ENCODE data around the gene HECTD3.

HECTD3 gene

GRCh38 chr1:45044916-45045315 lies 33.8 kb upstream of the HECTD3 start:
- Histone ChIP-seq H3K27me3 (ENCODE audit: insufficient read depth, low read length, poor library complexity) (no peaks in the 10 kb centered on the region), H3K18ac (ENCODE audit: low read length) (no peak overlapping the region), H2BK5ac (ENCODE audit: low read length) (no peak overlapping the region), H3K4ac (ENCODE audit: low read depth, low read length) (no peak overlapping the region), H4K5ac (ENCODE audit: low read length) (no peak overlapping the region), H3K79me2 (ENCODE audit: control insufficient read depth, insufficient read depth, low read length) (no peaks in the 10 kb centered on the region), H3K4me3 (ENCODE audit: low read length) (no peak overlapping the region), H3K56ac (ENCODE audit: low read length) (no peak overlapping the region), H3K4me2 (ENCODE audit: low read length) (no peak overlapping the region), H2BK15ac (replicated peaks; ENCODE audit: low read depth) (no peak overlapping the region), H3K36me3 (ENCODE audit: control insufficient read depth, insufficient read depth, low read length) (no peaks in the 10 kb centered on the region), H3K23ac (ENCODE audit: low read length) (no peak overlapping the region), H2BK120ac (ENCODE audit: low read depth, low read length) (no peak overlapping the region), H3K9ac (ENCODE audit: low read length) (no peak overlapping the region), H3K4me1 (ENCODE audit: control insufficient read depth, low read depth, low read length) (no peaks in the 10 kb centered on the region), H4K8ac (ENCODE audit: low read depth, low read length) (no peak overlapping the region), H2AK5ac (ENCODE audit: low read length) (no peak overlapping the region), H3K79me1 (ENCODE audit: low read length) (no peaks in the 10 kb centered on the region), H3K27ac (ENCODE audit: low read depth, low read length) (no peak overlapping the region)
- no peak for DNase-seq
- WGBS (ENCODE audit: extremely low coverage, insufficient coverage, low lambda C conversion rate) = no CpG with 5 or more reads among the region's 1 CpG

- Histone ChIP-seq H2BK120ac (ENCODE audit: low read depth, low read length) (no peak overlapping the region), H2BK15ac (replicated peaks; ENCODE audit: low read depth) (no peak overlapping the region), H3K56ac (ENCODE audit: low read length) (no peak overlapping the region), H3K79me2 (ENCODE audit: control insufficient read depth, insufficient read depth, low read length) (no peaks in the 10 kb centered on the region), H3K4ac (ENCODE audit: low read depth, low read length) (no peak overlapping the region), H3K27me3 (ENCODE audit: insufficient read depth, low read length, poor library complexity) (no peaks in the 10 kb centered on the region), H2BK5ac (ENCODE audit: low read length) (no peak overlapping the region), H3K4me3 (ENCODE audit: low read length) (no peak overlapping the region), H4K8ac (ENCODE audit: low read depth, low read length) (no peak overlapping the region), H3K79me1 (ENCODE audit: low read length) (no peaks in the 10 kb centered on the region), H3K27ac (ENCODE audit: low read depth, low read length) (no peak overlapping the region), H3K4me1 (ENCODE audit: control insufficient read depth, low read depth, low read length) (no peaks in the 10 kb centered on the region), H4K5ac (ENCODE audit: low read length) (no peak overlapping the region), H2AK5ac (ENCODE audit: low read length) (no peak overlapping the region), H3K9ac (ENCODE audit: low read length) (no peak overlapping the region), H3K4me2 (ENCODE audit: low read length) (no peak overlapping the region), H3K36me3 (ENCODE audit: control insufficient read depth, insufficient read depth, low read length) (no peaks in the 10 kb centered on the region), H3K23ac (ENCODE audit: low read length) (no peak overlapping the region), H3K18ac (ENCODE audit: low read length) (no peak overlapping the region)
- peak; percentile 29 for DNase-seq
- WGBS (ENCODE audit: extremely low coverage, insufficient coverage, low lambda C conversion rate) = no CpG with 5 or more reads among the region's 5 CpGs
Observed at GRCh38 chr1:45043094-45043493, 32.0 kb upstream of the HECTD3 start.

- DNase-seq = no peak
- H2BK15ac ChIP-seq (replicated peaks; ENCODE audit: low read depth) = no peak overlapping the region
- H3K4ac ChIP-seq (ENCODE audit: low read depth, low read length) = no peak overlapping the region
- H3K56ac ChIP-seq (ENCODE audit: low read length) = no peak overlapping the region
- no CpG with 5 or more reads among the region's 5 CpGs for WGBS (ENCODE audit: extremely low coverage, insufficient coverage, low lambda C conversion rate)
- no peak overlapping the region for H2BK5ac ChIP-seq (ENCODE audit: low read length)
- H3K27me3 ChIP-seq (ENCODE audit: insufficient read depth, low read length, poor library complexity) = no peaks in the 10 kb centered on the region
- H3K9ac ChIP-seq (ENCODE audit: low read length) = no peak overlapping the region
- H3K27ac ChIP-seq (ENCODE audit: low read depth, low read length) = no peak overlapping the region
- H3K79me1 ChIP-seq (ENCODE audit: low read length) = no peaks in the 10 kb centered on the region
- H4K8ac ChIP-seq (ENCODE audit: low read depth, low read length) = no peak overlapping the region
- no peak overlapping the region for H3K23ac ChIP-seq (ENCODE audit: low read length)
- no peak overlapping the region for H2AK5ac ChIP-seq (ENCODE audit: low read length)
- H3K4me2 ChIP-seq (ENCODE audit: low read length) = no peak overlapping the region
- H4K5ac ChIP-seq (ENCODE audit: low read length) = no peak overlapping the region
- H3K4me3 ChIP-seq (ENCODE audit: low read length) = no peak overlapping the region
- no peaks in the 10 kb centered on the region for H3K4me1 ChIP-seq (ENCODE audit: control insufficient read depth, low read depth, low read length)
- H2BK120ac ChIP-seq (ENCODE audit: low read depth, low read length) = no peak overlapping the region
- H3K18ac ChIP-seq (ENCODE audit: low read length) = no peak overlapping the region
- H3K79me2 ChIP-seq (ENCODE audit: control insufficient read depth, insufficient read depth, low read length) = no peaks in the 10 kb centered on the region
- no peaks in the 10 kb centered on the region for H3K36me3 ChIP-seq (ENCODE audit: control insufficient read depth, insufficient read depth, low read length)
Observed at GRCh38 chr1:45040297-45040696, 29.2 kb upstream of the HECTD3 start.

- Histone ChIP-seq H3K23ac (ENCODE audit: low read length) (no peak overlapping the region), H3K18ac (ENCODE audit: low read length) (no peak overlapping the region), H2AK5ac (ENCODE audit: low read length) (no peak overlapping the region), H4K5ac (ENCODE audit: low read length) (no peak overlapping the region), H3K27ac (ENCODE audit: low read depth, low read length) (no peak overlapping the region), H4K8ac (ENCODE audit: low read depth, low read length) (no peak overlapping the region), H3K27me3 (ENCODE audit: insufficient read depth, low read length, poor library complexity) (no peaks in the 10 kb centered on the region), H3K9ac (ENCODE audit: low read length) (no peak overlapping the region), H2BK5ac (ENCODE audit: low read length) (no peak overlapping the region), H3K79me1 (ENCODE audit: low read length) (no peaks in the 10 kb centered on the region), H3K4me1 (ENCODE audit: control insufficient read depth, low read depth, low read length) (no peaks in the 10 kb centered on the region), H3K4me2 (ENCODE audit: low read length) (no peak overlapping the region), H3K56ac (ENCODE audit: low read length) (no peak overlapping the region), H2BK120ac (ENCODE audit: low read depth, low read length) (no peak overlapping the region), H2BK15ac (replicated peaks; ENCODE audit: low read depth) (no peak overlapping the region), H3K79me2 (ENCODE audit: control insufficient read depth, insufficient read depth, low read length) (no peaks in the 10 kb centered on the region), H3K4me3 (ENCODE audit: low read length) (no peak overlapping the region), H3K4ac (ENCODE audit: low read depth, low read length) (no peak overlapping the region), H3K36me3 (ENCODE audit: control insufficient read depth, insufficient read depth, low read length) (no peaks in the 10 kb centered on the region)
- DNase-seq = no peak
- no CpG with 5 or more reads among the region's 8 CpGs for WGBS (ENCODE audit: extremely low coverage, insufficient coverage, low lambda C conversion rate)
Observed at GRCh38 chr1:45038661-45039364, 27.7 kb upstream of the HECTD3 start.

GRCh38 chr1:45038240-45038639 lies 27.1 kb upstream of the HECTD3 start:
- no peak overlapping the region for H4K5ac ChIP-seq (ENCODE audit: low read length)
- H3K79me1 ChIP-seq (ENCODE audit: low read length) = no peaks in the 10 kb centered on the region
- no peaks in the 10 kb centered on the region for H3K36me3 ChIP-seq (ENCODE audit: control insufficient read depth, insufficient read depth, low read length)
- no peaks in the 10 kb centered on the region for H3K79me2 ChIP-seq (ENCODE audit: control insufficient read depth, insufficient read depth, low read length)
- no peaks in the 10 kb centered on the region for H3K4me1 ChIP-seq (ENCODE audit: control insufficient read depth, low read depth, low read length)
- WGBS (ENCODE audit: extremely low coverage, insufficient coverage, low lambda C conversion rate) = no CpG with 5 or more reads among the region's 2 CpGs
- H3K9ac ChIP-seq (ENCODE audit: low read length) = no peak overlapping the region
- H2AK5ac ChIP-seq (ENCODE audit: low read length) = no peak overlapping the region
- no peak overlapping the region for H3K23ac ChIP-seq (ENCODE audit: low read length)
- H3K18ac ChIP-seq (ENCODE audit: low read length) = no peak overlapping the region
- H2BK120ac ChIP-seq (ENCODE audit: low read depth, low read length) = no peak overlapping the region
- no peak overlapping the region for H4K8ac ChIP-seq (ENCODE audit: low read depth, low read length)
- H2BK15ac ChIP-seq (replicated peaks; ENCODE audit: low read depth) = no peak overlapping the region
- H2BK5ac ChIP-seq (ENCODE audit: low read length) = no peak overlapping the region
- H3K4ac ChIP-seq (ENCODE audit: low read depth, low read length) = no peak overlapping the region
- H3K4me3 ChIP-seq (ENCODE audit: low read length) = no peak overlapping the region
- H3K27ac ChIP-seq (ENCODE audit: low read depth, low read length) = no peak overlapping the region
- no peak overlapping the region for H3K4me2 ChIP-seq (ENCODE audit: low read length)
- no peaks in the 10 kb centered on the region for H3K27me3 ChIP-seq (ENCODE audit: insufficient read depth, low read length, poor library complexity)
- no peak for DNase-seq
- no peak overlapping the region for H3K56ac ChIP-seq (ENCODE audit: low read length)

- Histone ChIP-seq H2BK120ac (ENCODE audit: low read depth, low read length) (no peak overlapping the region), H3K27ac (ENCODE audit: low read depth, low read length) (no peak overlapping the region), H3K9ac (ENCODE audit: low read length) (no peak overlapping the region), H4K8ac (ENCODE audit: low read depth, low read length) (no peak overlapping the region), H3K23ac (ENCODE audit: low read length) (no peak overlapping the region), H3K4ac (ENCODE audit: low read depth, low read length) (no peak overlapping the region), H2BK15ac (replicated peaks; ENCODE audit: low read depth) (no peak overlapping the region), H3K4me2 (ENCODE audit: low read length) (no peak overlapping the region), H2BK5ac (ENCODE audit: low read length) (no peak overlapping the region), H2AK5ac (ENCODE audit: low read length) (no peak overlapping the region), H3K27me3 (ENCODE audit: insufficient read depth, low read length, poor library complexity) (no peaks in the 10 kb centered on the region), H3K36me3 (ENCODE audit: control insufficient read depth, insufficient read depth, low read length) (no peaks in the 10 kb centered on the region), H3K79me1 (ENCODE audit: low read length) (no peaks in the 10 kb centered on the region), H3K4me1 (ENCODE audit: control insufficient read depth, low read depth, low read length) (no peaks in the 10 kb centered on the region), H4K5ac (ENCODE audit: low read length) (no peak overlapping the region), H3K4me3 (ENCODE audit: low read length) (no peak overlapping the region), H3K18ac (ENCODE audit: low read length) (no peak overlapping the region), H3K79me2 (ENCODE audit: control insufficient read depth, insufficient read depth, low read length) (no peaks in the 10 kb centered on the region), H3K56ac (ENCODE audit: low read length) (no peak overlapping the region)
- no peak for DNase-seq
Observed at GRCh38 chr1:45037456-45037855, 26.3 kb upstream of the HECTD3 start.

All from mesendoderm (in vitro differentiated cells).